ENCODE measurements around the gene ETS2.

- no peak for TF ChIP-seq CTCF (IDR thresholded peaks at IDR 0.05; ENCODE audit: poor library complexity, severe bottlenecking)
- no peak for TF ChIP-seq EZH2 (IDR thresholded peaks at IDR 0.05; ENCODE audit: borderline replicate concordance, insufficient read depth, low read length, poor library complexity, severe bottlenecking)
- TF ChIP-seq RAD21 (conservative IDR thresholded peaks at IDR 0.05): no peak
- no peak for TF ChIP-seq EP300 (conservative IDR thresholded peaks at IDR 0.05; ENCODE audit: poor library complexity, severe bottlenecking)
- TF ChIP-seq REST (IDR thresholded peaks at IDR 0.05; ENCODE audit: borderline replicate concordance): no peak
- no peak for TF ChIP-seq POLR2AphosphoS5 (IDR thresholded peaks at IDR 0.05)
- no peak for TF ChIP-seq TAF1 (IDR thresholded peaks at IDR 0.05; ENCODE audit: low read depth)
- TF ChIP-seq MXI1 (conservative IDR thresholded peaks at IDR 0.05; ENCODE audit: poor library complexity, severe bottlenecking): no peak
- TF ChIP-seq SMC3 (conservative IDR thresholded peaks at IDR 0.05; ENCODE audit: poor library complexity): no peak
These were observed 58.2 kb downstream of the ETS2 start for GRCh38 chr21:38863843-38864363.

Data from neural cell (in vitro differentiated cells).